H1 (cell line): ENCODE measurements around the gene CDK8. TPM values are rescaled to one million over a fixed set of nuclear protein-coding genes. Genes with fewer than 3 reads are reported as not detected.

Source experiments
- CTCF ChIA-PET: fragments of 300-600 bp; sonication (Branson Sonifier 250); formaldehyde crosslinking; loops from one replicate; lab custom pipeline; 2021; ENCODE audit not compliant: partially characterized antibody; lab: Charles Lee
- POLR2A ChIA-PET: fragments of 300-600 bp; sonication (Branson Sonifier 250); formaldehyde crosslinking; loops from one replicate; lab custom pipeline; 2021; ENCODE audit warnings: inconsistent platforms; ENCODE audit not compliant: partially characterized antibody; lab: Charles Lee
- DNase-seq, 2 experiments: peaks; one replicate each; pipeline versions ENCODE4 v3.0.0 to v3.0.0-alpha.2; 2010 to 2022; ENCODE audit warnings: low spot score in 2 of 2, low read depth in 1 of 2, mixed read lengths in 1 of 2
- FAIRE-seq: peaks from 2 replicates; lab custom pipeline; 2011; peaks lifted over from hg19 to GRCh38; lab: Jason Lieb, UNC
- H2AFZ ChIP-seq: 2 replicates; pipeline ENCODE4 v1.8.1; 2012; ENCODE audit warnings: low read length, inconsistent platforms
- H2AK5ac ChIP-seq: 2 replicates; pipeline ENCODE4 v1.6.1; 2013; ENCODE audit warnings: low read depth, low read length
- H2BK120ac ChIP-seq: replicated peaks from 2 replicates; pipeline ENCODE3; 2013; ENCODE audit warnings: low read depth, low read length, inconsistent platforms
- H2BK12ac ChIP-seq: 2 replicates; pipeline ENCODE4 v1.6.1; 2013; ENCODE audit warnings: low read depth, low read length
- H2BK15ac ChIP-seq: 2 replicates; pipeline ENCODE4 v1.6.1; 2013; ENCODE audit warnings: low read length
- H2BK20ac ChIP-seq: 2 replicates; pipeline ENCODE4 v1.6.1; 2013; ENCODE audit warnings: low read length
- H2BK5ac ChIP-seq: 2 replicates; pipeline ENCODE4 v1.6.1; 2013; ENCODE audit warnings: low read depth, low read length
- H3K14ac ChIP-seq: 2 replicates; pipeline ENCODE4 v1.6.1; 2013; ENCODE audit warnings: inconsistent platforms; ENCODE audit not compliant: insufficient read length
- H3K18ac ChIP-seq: 2 replicates; pipeline ENCODE4 v1.6.1; 2013; ENCODE audit warnings: low read length; ENCODE audit errors: extremely low read depth
- H3K23ac ChIP-seq: 2 replicates; pipeline ENCODE4 v1.6.1; 2013; ENCODE audit warnings: inconsistent platforms; ENCODE audit not compliant: insufficient read length
- H3K23me2 ChIP-seq: 2 replicates; pipeline ENCODE4 v1.6.1; 2013; ENCODE audit warnings: low read depth, low read length
- H3K27ac ChIP-seq: 2 replicates; pipeline ENCODE4 v1.6.1; 2011; ENCODE audit warnings: low read depth, low read length, inconsistent platforms
- H3K27me3 ChIP-seq, 4 experiments: replicated peaks in 1 of 4; 1 replicate in 1 of 4; 2 replicates in 3 of 4; pipeline versions ENCODE4 v1.6.1 to v1.8.1; 2011 to 2013; ENCODE audit warnings: low read length in 3 of 4, mild to moderate bottlenecking in 3 of 4, inconsistent platforms in 2 of 4, mixed read lengths in 2 of 4, moderate library complexity in 1 of 4; ENCODE audit not compliant: control insufficient read depth in 3 of 4, insufficient read depth in 3 of 4; ENCODE audit errors: extremely low read depth in 1 of 4
- H3K36me3 ChIP-seq, 4 experiments: 2 replicates each; pipeline versions ENCODE4 v1.6.1 to v1.8.1; 2011 to 2013; ENCODE audit warnings: mild to moderate bottlenecking in 4 of 4, low read length in 3 of 4, moderate library complexity in 2 of 4, control low read depth in 1 of 4, inconsistent platforms in 1 of 4; ENCODE audit not compliant: insufficient read depth in 4 of 4, control insufficient read depth in 2 of 4
- H3K4ac ChIP-seq: replicated peaks from 2 replicates; pipeline ENCODE3; 2013; ENCODE audit warnings: low read length, low read depth, mixed read lengths, inconsistent platforms; ENCODE audit not compliant: insufficient read length
- H3K4me1 ChIP-seq, 4 experiments: replicated peaks in 1 of 4; 1 replicate in 1 of 4; 2 replicates in 3 of 4; pipeline versions ENCODE4 v1.6.1 to v1.8.1; 2011 to 2013; ENCODE audit warnings: low read length in 3 of 4, inconsistent platforms in 2 of 4, mixed read lengths in 1 of 4; ENCODE audit not compliant: insufficient read depth in 4 of 4, control insufficient read depth in 3 of 4
- H3K4me2 ChIP-seq, 2 experiments: 2 replicates each; pipeline versions ENCODE4 v1.6.1 to v1.8.1; 2011 to 2013; ENCODE audit warnings: low read depth in 2 of 2, low read length in 2 of 2, control low read depth in 1 of 2, inconsistent platforms in 1 of 2, mild to moderate bottlenecking in 1 of 2; ENCODE audit not compliant: insufficient read depth in 1 of 2
- H3K4me3 ChIP-seq, 4 experiments: fragments of 200-600, 300-600 bp in 1 of 4; sonication (generic), shearing (Covaris generic), sonication (Bioruptor Twin) in 1 of 4; 2 replicates each; pipeline versions ENCODE4 v1.5.1 to v1.8.1; 2011 to 2016; ENCODE audit warnings: low read length in 4 of 4, low read depth in 3 of 4, control low read depth in 2 of 4, inconsistent platforms in 2 of 4, mild to moderate bottlenecking in 2 of 4, mixed read lengths in 1 of 4, moderate library complexity in 1 of 4; ENCODE audit not compliant: insufficient read depth in 2 of 4; ENCODE audit errors: extremely low read depth in 1 of 4
- H3K56ac ChIP-seq: replicated peaks from 2 replicates; pipeline ENCODE3; 2013; ENCODE audit warnings: low read depth, mild to moderate bottlenecking, mixed read lengths, low read length, inconsistent platforms; ENCODE audit not compliant: insufficient read length
- H3K79me1 ChIP-seq: 2 replicates; pipeline ENCODE4 v1.6.1; 2013; ENCODE audit warnings: low read depth, low read length, control low read depth
- H3K79me2 ChIP-seq, 2 experiments: 2 replicates each; pipeline versions ENCODE4 v1.6.1 to v1.8.1; 2012 to 2013; ENCODE audit warnings: low read length in 2 of 2, mild to moderate bottlenecking in 2 of 2, inconsistent platforms in 1 of 2; ENCODE audit not compliant: insufficient read depth in 2 of 2, control insufficient read depth in 1 of 2
- H3K9ac ChIP-seq, 4 experiments: replicated peaks in 1 of 4; 1 replicate in 1 of 4; 2 replicates in 3 of 4; pipeline versions ENCODE4 v1.6.1 to v1.8.1; 2011 to 2013; ENCODE audit warnings: low read depth in 3 of 4, low read length in 3 of 4, control low read depth in 2 of 4, mild to moderate bottlenecking in 2 of 4, moderate library complexity in 2 of 4, inconsistent platforms in 1 of 4; ENCODE audit errors: extremely low read depth in 1 of 4
- H3K9me3 ChIP-seq, 2 experiments: 2 replicates each; pipeline versions ENCODE4 v1.6.1 to v1.8.1; 2012 to 2013; ENCODE audit warnings: mild to moderate bottlenecking in 2 of 2, moderate library complexity in 2 of 2, control low read depth in 1 of 2, inconsistent platforms in 1 of 2, low read depth in 1 of 2, low read length in 1 of 2, mixed read lengths in 1 of 2; ENCODE audit not compliant: insufficient read depth in 2 of 2
- H4K20me1 ChIP-seq, 2 experiments: replicated peaks in 1 of 2; 2 replicates each; pipeline versions ENCODE3 to v1.8.1; 2011 to 2013; ENCODE audit warnings: inconsistent platforms in 2 of 2, low read length in 2 of 2, mild to moderate bottlenecking in 1 of 2; ENCODE audit not compliant: insufficient read depth in 2 of 2, control insufficient read depth in 1 of 2
- H4K5ac ChIP-seq: 2 replicates; pipeline ENCODE4 v1.6.1; 2013; ENCODE audit warnings: low read length, low read depth, mixed read lengths, inconsistent platforms; ENCODE audit not compliant: insufficient read length
- H4K8ac ChIP-seq: 2 replicates; pipeline ENCODE4 v1.8.0; 2013; ENCODE audit warnings: mild to moderate bottlenecking, moderate library complexity, low read length, inconsistent platforms; ENCODE audit not compliant: insufficient read depth; ENCODE audit errors: extremely low read depth
- H4K91ac ChIP-seq: replicated peaks from 2 replicates; pipeline ENCODE3; 2013; ENCODE audit warnings: low read length, mixed read lengths, inconsistent platforms; ENCODE audit not compliant: insufficient read length
- EGR1 ChIP-seq: IDR thresholded peaks from 2 replicates; pipeline ENCODE4 v1.6.1; 2011; ENCODE audit warnings: low read depth, low read length, borderline replicate concordance
- GTF2F1 ChIP-seq: IDR thresholded peaks from 2 replicates; pipeline ENCODE4 v1.6.1; 2012; ENCODE audit warnings: low read depth, low read length, improper control_type of control experiment, borderline replicate concordance
- RAD21 ChIP-seq, 2 experiments: IDR thresholded peaks in 1 of 2; conservative IDR thresholded peaks in 1 of 2; 2 replicates each; pipeline ENCODE4 v1.6.1; 2011; ENCODE audit warnings: low read depth in 2 of 2, low read length in 2 of 2, improper control_type of control experiment in 1 of 2, inconsistent platforms in 1 of 2, mild to moderate bottlenecking in 1 of 2, moderate library complexity in 1 of 2
- SIRT6 ChIP-seq: IDR thresholded peaks from one replicate; pipeline ENCODE4 v1.7.1; 2012; ENCODE audit warnings: low read length, inconsistent platforms
- SUZ12 ChIP-seq: fragments of 200-600 bp; sonication (generic); IDR thresholded peaks from 2 replicates; pipeline ENCODE4 v1.6.1; 2012; ENCODE audit warnings: mild to moderate bottlenecking, inconsistent platforms, low read length, moderate library complexity, mixed read lengths
- USF2 ChIP-seq: IDR thresholded peaks from 2 replicates; pipeline ENCODE4 v1.6.1; 2011; ENCODE audit warnings: low read length, improper control_type of control experiment
- WGBS, 2 experiments: shearing (Covaris generic) in 1 of 2; methylation state at CpG; one replicate each; pipeline versions ENCODE4 v1.1.6 to v1.1.7; 2013 to 2015; ENCODE audit warnings: low lambda C conversion rate in 2 of 2, mixed read lengths in 2 of 2, inconsistent platforms in 1 of 2, low coverage in 1 of 2, missing lambda C conversion rate in 1 of 2; ENCODE audit not compliant: insufficient replicate concordance in 2 of 2, insufficient coverage in 1 of 2, insufficient read length in 1 of 2; ENCODE audit errors: extremely low coverage in 1 of 2, missing lambda C conversion rate in 1 of 2; 5-methylcytosine and 5-hydroxymethylcytosine counted together
- polyA plus RNA-seq, 7 experiments: library from polyadenylated mRNA; depleted of rRNA in 3 of 7; stranded (reverse) in 5 of 7; unstranded in 2 of 7; fragments of >200 nt in 5 of 7; fragments of 200-250 nt in 2 of 7; gene quantifications; 1 replicate in 5 of 7; 2 replicates in 1 of 7; 4 replicates in 1 of 7; pipeline versions ENCODE4 v1.2.1 to v1.2.3, GENCODE V29; 2011 to 2013; ENCODE audit warnings: missing spikeins in 2 of 7, mixed read lengths in 2 of 7
- total RNA-seq: library from RNA; stranded (reverse); fragmentation: NEBNext Ultra II Directional; extraction: Animal tissue kit (Norgen Biotek cat#: 25700); gene quantifications from 2 replicates; pipeline ENCODE4 v1.2.1, GENCODE V29; 2021

The CDK8 gene
- total and polyA plus RNA-seq, 2 of the 8 experiments (the other 6 are each of a cell fraction or from before 2014, with no cell fraction given), result 22.1 to 25.6 TPM

- Histone ChIP-seq H4K20me1 (no peaks in the 10 kb centered on the region), H3K79me2 (no peaks in the 10 kb centered on the region), H4K5ac (no peak overlapping the region), H3K18ac (no peak overlapping the region), H3K79me1 (no peaks in the 10 kb centered on the region), H3K4ac (no peak overlapping the region), H3K4me2 (no peak overlapping the region), H2AK5ac (no peak overlapping the region), H2BK5ac (no peak overlapping the region), H3K4me1 (no peaks in the 10 kb centered on the region), H4K8ac (no peak overlapping the region), H3K4me3 (no peak overlapping the region), H3K56ac (no peak overlapping the region), H3K9ac (no peak overlapping the region), H3K23me2 (no peaks in the 10 kb centered on the region), H2BK120ac (no peak overlapping the region), H2BK20ac (no peak overlapping the region), H4K91ac (no peak overlapping the region), H3K36me3 (peaks cover 0 to 8% (median 0%) of the 10 kb centered on the region in 4 experiments; a peak in 2 of 8 replicates), H3K9me3 (no peaks in the 10 kb centered on the region), H2BK15ac (no peak overlapping the region), H2BK12ac (no peak overlapping the region), H3K27ac (no peak overlapping the region), H2AFZ (no peak overlapping the region), H3K14ac (no peak overlapping the region), H3K27me3 (no peaks in the 10 kb centered on the region), H3K23ac (no peak overlapping the region)
- FAIRE-seq, result no peak
- ChIA-PET POLR2A (no interaction called here), CTCF (no interaction called here)
- WGBS, 2 experiments, result 92% methylated on average over 1 of the region's 1 CpG; no CpG with 5 or more reads in 1 of the 2 experiments
- DNase-seq, result no peak
- TF ChIP-seq RAD21 (IDR thresholded peaks at IDR 0.05 in 1 of 2, conservative IDR thresholded peaks at IDR 0.05 in 1 of 2; ENCODE audit: low read depth in 2 of 2, low read length in 2 of 2), result no peak
- no peak for TF ChIP-seq GTF2F1
- TF ChIP-seq USF2, result no peak
- TF ChIP-seq SUZ12, result no peak
- TF ChIP-seq EGR1, result no peak
- no peak for TF ChIP-seq SIRT6
Observed at GRCh38 chr13:26386026-26386425, 132.1 kb downstream of the CDK8 start.
